Measurements from ENCODE around the gene DDX6.
"Not testable (repeated sequence)": the region's sequence is repeated elsewhere in the genome, so short reads cannot be mapped to it uniquely, and the experiment has no call there.

DDX6 gene

GRCh38 chr11:118727721-118728066 lies 63.3 kb downstream of the DDX6 start:
- not testable (repeated sequence) for H3K4me3 Mint-ChIP-seq, H3K36me3 Mint-ChIP-seq, H3K9me3 Mint-ChIP-seq, H3K4me1 Mint-ChIP-seq, H3K27me3 Mint-ChIP-seq, H3K27ac Mint-ChIP-seq

- H3K9me3 Mint-ChIP-seq, H3K36me3 Mint-ChIP-seq, H3K4me3 Mint-ChIP-seq, H3K27ac Mint-ChIP-seq, H3K27me3 Mint-ChIP-seq, H3K4me1 Mint-ChIP-seq: not testable (repeated sequence)
Measured at GRCh38 chr11:118727001-118727720, 63.8 kb downstream of the DDX6 start.

GRCh38 chr11:118721478-118722015 lies 69.4 kb downstream of the DDX6 start:
- H3K4me1 Mint-ChIP-seq, result not testable (repeated sequence)

GRCh38 chr11:118720740-118721139 lies 70.2 kb downstream of the DDX6 start:
- H3K27me3 Mint-ChIP-seq, H3K9me3 Mint-ChIP-seq, H3K27ac Mint-ChIP-seq, H3K36me3 Mint-ChIP-seq, H3K4me1 Mint-ChIP-seq, H3K4me3 Mint-ChIP-seq: not testable (repeated sequence)

More at GRCh38 chr11:118721478-118722015, 69.4 kb downstream of the DDX6 start:
- not testable (repeated sequence) for H3K4me3 Mint-ChIP-seq, H3K36me3 Mint-ChIP-seq, H3K9me3 Mint-ChIP-seq, H3K27me3 Mint-ChIP-seq, H3K27ac Mint-ChIP-seq

GRCh38 chr11:118720078-118720477 lies 70.9 kb downstream of the DDX6 start:
- H3K9me3 Mint-ChIP-seq, H3K27ac Mint-ChIP-seq, H3K4me1 Mint-ChIP-seq, H3K36me3 Mint-ChIP-seq, H3K27me3 Mint-ChIP-seq, H3K4me3 Mint-ChIP-seq: not testable (repeated sequence)

GRCh38 chr11:118718562-118718961 lies 72.4 kb downstream of the DDX6 start:
- not testable (repeated sequence) for H3K4me3 Mint-ChIP-seq, H3K9me3 Mint-ChIP-seq, H3K27ac Mint-ChIP-seq, H3K27me3 Mint-ChIP-seq, H3K36me3 Mint-ChIP-seq
- peaks cover 10% of the 10 kb centered on the region for H3K4me1 Mint-ChIP-seq

- H3K4me1 Mint-ChIP-seq, result peaks cover 10% of the 10 kb centered on the region
- not testable (repeated sequence) for H3K36me3 Mint-ChIP-seq, H3K27me3 Mint-ChIP-seq, H3K9me3 Mint-ChIP-seq, H3K27ac Mint-ChIP-seq, H3K4me3 Mint-ChIP-seq
Measured at GRCh38 chr11:118717733-118718132, 73.2 kb downstream of the DDX6 start.

- not testable (repeated sequence) for H3K9me3 Mint-ChIP-seq, H3K27me3 Mint-ChIP-seq, H3K36me3 Mint-ChIP-seq, H3K4me3 Mint-ChIP-seq, H3K27ac Mint-ChIP-seq
- peaks cover 10% of the 10 kb centered on the region for H3K4me1 Mint-ChIP-seq
Measured at GRCh38 chr11:118717221-118717620, 73.7 kb downstream of the DDX6 start.

- no peak overlapping the region for H3K4me3 Mint-ChIP-seq
- H3K27ac Mint-ChIP-seq, result peak overlapping the region; percentile 41
- H3K4me1 Mint-ChIP-seq, result peaks cover 10% of the 10 kb centered on the region
- H3K9me3 Mint-ChIP-seq, result no peaks in the 10 kb centered on the region
- H3K36me3 Mint-ChIP-seq, result no peaks in the 10 kb centered on the region
- H3K27me3 Mint-ChIP-seq, result no peaks in the 10 kb centered on the region
Measured at GRCh38 chr11:118715837-118716260, 75.1 kb downstream of the DDX6 start.

GRCh38 chr11:118715245-118715831 lies 75.6 kb downstream of the DDX6 start:
- peak overlapping the region; percentile 41 for H3K27ac Mint-ChIP-seq
- no peaks in the 10 kb centered on the region for H3K27me3 Mint-ChIP-seq
- no peaks in the 10 kb centered on the region for H3K36me3 Mint-ChIP-seq
- H3K9me3 Mint-ChIP-seq, result no peaks in the 10 kb centered on the region
- H3K4me1 Mint-ChIP-seq, result peaks cover 10% of the 10 kb centered on the region
- no peak overlapping the region for H3K4me3 Mint-ChIP-seq

- no peaks in the 10 kb centered on the region for H3K27me3 Mint-ChIP-seq
- peaks cover 10% of the 10 kb centered on the region for H3K4me1 Mint-ChIP-seq
- H3K4me3 Mint-ChIP-seq, result no peak overlapping the region
- H3K36me3 Mint-ChIP-seq, result no peaks in the 10 kb centered on the region
- no peak overlapping the region for H3K27ac Mint-ChIP-seq
- H3K9me3 Mint-ChIP-seq, result no peaks in the 10 kb centered on the region
Measured at GRCh38 chr11:118714816-118715215, 76.1 kb downstream of the DDX6 start.

GRCh38 chr11:118714416-118714815 lies 76.5 kb downstream of the DDX6 start:
- not testable (repeated sequence) for H3K27ac Mint-ChIP-seq, H3K27me3 Mint-ChIP-seq, H3K9me3 Mint-ChIP-seq, H3K36me3 Mint-ChIP-seq, H3K4me3 Mint-ChIP-seq
- peaks cover 10% of the 10 kb centered on the region for H3K4me1 Mint-ChIP-seq

- H3K4me3 Mint-ChIP-seq, result no peak overlapping the region
- no peaks in the 10 kb centered on the region for H3K36me3 Mint-ChIP-seq
- peaks cover 30% of the 10 kb centered on the region for H3K4me1 Mint-ChIP-seq
- H3K27ac Mint-ChIP-seq, result no peak overlapping the region
- H3K27me3 Mint-ChIP-seq, result no peaks in the 10 kb centered on the region
- H3K9me3 Mint-ChIP-seq, result no peaks in the 10 kb centered on the region
Measured at GRCh38 chr11:118708296-118708695, 82.7 kb downstream of the DDX6 start.

- H3K27ac Mint-ChIP-seq, result no peak overlapping the region
- no peaks in the 10 kb centered on the region for H3K9me3 Mint-ChIP-seq
- H3K27me3 Mint-ChIP-seq, result no peaks in the 10 kb centered on the region
- H3K4me1 Mint-ChIP-seq, result peaks cover 43% of the 10 kb centered on the region
- no peak overlapping the region for H3K4me3 Mint-ChIP-seq
- H3K36me3 Mint-ChIP-seq, result no peaks in the 10 kb centered on the region
Measured at GRCh38 chr11:118706546-118706825, 84.5 kb downstream of the DDX6 start.

GRCh38 chr11:118705791-118706545 lies 85.0 kb downstream of the DDX6 start:
- Mint-ChIP-seq H3K36me3 (no peaks in the 10 kb centered on the region), H3K9me3 (no peaks in the 10 kb centered on the region), H3K4me3 (peak overlapping the region; percentile 70), H3K27me3 (no peaks in the 10 kb centered on the region), H3K27ac (peak overlapping the region; percentile 77), H3K4me1 (peaks cover 43% of the 10 kb centered on the region)

GRCh38 chr11:118705111-118705741 lies 85.7 kb downstream of the DDX6 start:
- Mint-ChIP-seq H3K27me3 (no peaks in the 10 kb centered on the region), H3K4me3 (peak overlapping the region; percentile 75), H3K4me1 (peaks cover 46% of the 10 kb centered on the region), H3K9me3 (no peaks in the 10 kb centered on the region), H3K36me3 (peaks cover 2% of the 10 kb centered on the region), H3K27ac (peak overlapping the region; percentile 95)
